Fibroblast of villous mesenchyme (primary cell): ENCODE data around the gene SERPINB5. TPM values are rescaled to one million over a fixed set of nuclear protein-coding genes. Genes with fewer than 3 reads are reported as not detected.

Experiments
- DNase-seq: peaks from one replicate; pipeline ENCODE4 v3.0.0-alpha.2; 2010; ENCODE audit warnings: low read depth
- H3K4me3 ChIP-seq: 2 replicates; pipeline ENCODE4 v1.5.1; 2011; ENCODE audit warnings: low read depth, mild to moderate bottlenecking, low read length
- total RNA-seq: library from RNA; depleted of rRNA; stranded (reverse); fragments of >200 nt; gene quantifications from 2 replicates; pipeline ENCODE4 v1.2.3, GENCODE V29; 2012
- TF ChIP-seq, protein P1 (sequence below): IDR thresholded peaks from 2 replicates; pipeline ENCODE4 v1.5.1; 2012; ENCODE audit warnings: low read depth, mild to moderate bottlenecking, low read length; ENCODE audit not compliant: insufficient read depth

Gene SERPINB5
- total RNA-seq, 1 donor: not detected

DNA sequence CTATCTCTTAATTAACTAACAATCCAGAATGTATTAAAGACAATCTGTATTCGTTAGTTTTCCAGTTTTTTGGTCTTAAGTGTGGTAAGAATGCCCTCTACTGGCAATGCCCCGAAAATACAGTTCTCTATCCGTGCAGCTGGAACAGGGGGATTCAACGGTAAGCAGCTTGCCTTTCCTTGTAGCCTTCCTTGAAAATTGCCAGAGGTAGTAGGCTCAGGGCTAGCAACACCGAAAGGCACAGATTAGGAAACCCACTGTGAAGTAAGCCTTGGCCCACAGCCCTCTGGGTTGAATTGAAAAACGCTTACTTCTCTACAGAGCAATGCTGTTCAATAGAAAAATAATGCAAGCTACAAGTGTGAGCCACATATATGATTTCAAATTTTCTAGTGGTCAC is 37.4 kb upstream of the SERPINB5 start:
- DNase-seq: peak; percentile 75

DNA sequence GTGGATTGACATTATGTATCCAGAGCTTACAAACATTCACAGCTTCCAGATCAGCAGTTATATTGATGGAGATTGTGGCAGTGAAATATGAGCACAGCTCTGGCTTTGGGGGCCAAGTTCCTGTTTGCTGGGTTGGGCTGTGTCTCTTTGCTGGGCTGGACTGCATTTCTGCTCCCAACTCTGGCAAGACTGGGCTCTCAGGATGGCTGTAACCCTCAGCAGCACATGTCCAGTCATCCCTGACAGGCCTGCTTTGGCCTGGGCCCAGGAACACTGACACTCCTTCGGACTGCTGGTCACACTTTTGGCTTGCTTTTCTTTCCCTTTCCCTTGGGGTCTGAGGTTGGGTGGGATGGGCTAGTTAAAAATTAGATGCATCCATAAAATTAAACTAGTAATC is 36.5 kb upstream of the SERPINB5 start:
- TF ChIP-seq, protein P1, sequence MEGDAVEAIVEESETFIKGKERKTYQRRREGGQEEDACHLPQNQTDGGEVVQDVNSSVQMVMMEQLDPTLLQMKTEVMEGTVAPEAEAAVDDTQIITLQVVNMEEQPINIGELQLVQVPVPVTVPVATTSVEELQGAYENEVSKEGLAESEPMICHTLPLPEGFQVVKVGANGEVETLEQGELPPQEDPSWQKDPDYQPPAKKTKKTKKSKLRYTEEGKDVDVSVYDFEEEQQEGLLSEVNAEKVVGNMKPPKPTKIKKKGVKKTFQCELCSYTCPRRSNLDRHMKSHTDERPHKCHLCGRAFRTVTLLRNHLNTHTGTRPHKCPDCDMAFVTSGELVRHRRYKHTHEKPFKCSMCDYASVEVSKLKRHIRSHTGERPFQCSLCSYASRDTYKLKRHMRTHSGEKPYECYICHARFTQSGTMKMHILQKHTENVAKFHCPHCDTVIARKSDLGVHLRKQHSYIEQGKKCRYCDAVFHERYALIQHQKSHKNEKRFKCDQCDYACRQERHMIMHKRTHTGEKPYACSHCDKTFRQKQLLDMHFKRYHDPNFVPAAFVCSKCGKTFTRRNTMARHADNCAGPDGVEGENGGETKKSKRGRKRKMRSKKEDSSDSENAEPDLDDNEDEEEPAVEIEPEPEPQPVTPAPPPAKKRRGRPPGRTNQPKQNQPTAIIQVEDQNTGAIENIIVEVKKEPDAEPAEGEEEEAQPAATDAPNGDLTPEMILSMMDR: no peak
- no peak overlapping the region for H3K4me3 ChIP-seq
- DNase-seq: no peak

More for the DNA sequence above, 37.4 kb upstream of the SERPINB5 start:
- H3K4me3 ChIP-seq: no peak overlapping the region
- TF ChIP-seq, protein P1: peak; percentile 86

DNA sequence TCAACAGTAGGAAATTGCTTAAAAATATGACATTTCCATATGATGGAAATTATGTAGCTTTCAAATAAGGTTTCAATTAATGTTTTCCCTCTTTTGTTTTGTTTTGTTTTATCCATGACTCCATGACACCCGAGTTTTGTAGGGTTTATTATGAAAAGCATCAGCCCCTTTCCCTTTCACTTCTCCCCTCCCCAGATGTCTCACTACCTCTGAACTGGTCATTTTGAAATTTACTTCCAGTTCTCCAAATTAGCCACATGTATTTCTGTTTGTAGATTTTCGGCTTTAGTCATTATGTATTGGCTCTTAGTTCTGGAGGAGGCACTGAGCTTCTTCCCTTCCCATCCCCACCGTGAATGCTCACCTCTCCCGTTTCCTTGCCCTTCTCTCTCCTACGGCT is 35.9 kb upstream of the SERPINB5 start:
- H3K4me3 ChIP-seq: no peak overlapping the region
- no peak for DNase-seq
- TF ChIP-seq, protein P1: no peak

DNA sequence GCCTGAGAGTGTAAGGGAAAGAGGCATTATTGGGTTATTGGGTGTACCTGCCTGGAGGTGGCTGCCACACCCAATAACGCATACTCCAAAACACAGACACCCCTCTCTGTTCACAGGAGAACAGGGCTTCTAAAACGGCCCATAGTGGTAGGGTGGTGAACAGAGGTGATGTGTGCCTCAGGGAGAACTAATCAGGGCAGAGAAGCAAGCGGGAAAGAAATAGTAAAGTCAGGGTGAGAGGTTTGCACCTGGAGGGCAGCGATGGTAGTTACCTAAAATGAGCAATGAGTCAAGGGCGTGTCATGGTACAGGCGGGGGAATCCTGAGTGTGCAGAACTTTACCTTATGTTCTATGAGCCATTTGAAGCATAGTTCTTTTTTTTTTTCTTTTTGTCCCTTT is 32.9 kb upstream of the SERPINB5 start:
- H3K4me3 ChIP-seq: no peak overlapping the region
- no peak for DNase-seq
- TF ChIP-seq, protein P1: no peak

DNA sequence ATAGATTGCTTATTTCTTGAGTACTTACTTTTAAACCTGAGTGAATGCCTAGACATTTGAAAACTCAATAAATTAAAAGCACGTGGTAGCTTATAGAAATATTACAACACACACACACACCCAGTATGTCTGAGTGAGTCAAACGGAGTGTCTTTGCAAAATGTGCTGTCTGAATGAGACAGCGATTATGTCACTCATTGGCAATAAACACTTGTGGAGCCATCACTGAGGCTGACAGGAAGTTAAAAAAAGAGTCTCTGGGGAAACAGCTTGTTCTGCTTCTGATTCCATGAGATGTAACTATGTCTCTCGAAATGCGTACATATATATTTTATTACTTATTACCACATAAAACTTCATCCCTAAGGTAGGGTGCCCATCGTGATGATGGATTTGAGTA is 32.2 kb upstream of the SERPINB5 start:
- no peak overlapping the region for H3K4me3 ChIP-seq
- DNase-seq: peak; percentile 63
- TF ChIP-seq, protein P1: no peak

DNA sequence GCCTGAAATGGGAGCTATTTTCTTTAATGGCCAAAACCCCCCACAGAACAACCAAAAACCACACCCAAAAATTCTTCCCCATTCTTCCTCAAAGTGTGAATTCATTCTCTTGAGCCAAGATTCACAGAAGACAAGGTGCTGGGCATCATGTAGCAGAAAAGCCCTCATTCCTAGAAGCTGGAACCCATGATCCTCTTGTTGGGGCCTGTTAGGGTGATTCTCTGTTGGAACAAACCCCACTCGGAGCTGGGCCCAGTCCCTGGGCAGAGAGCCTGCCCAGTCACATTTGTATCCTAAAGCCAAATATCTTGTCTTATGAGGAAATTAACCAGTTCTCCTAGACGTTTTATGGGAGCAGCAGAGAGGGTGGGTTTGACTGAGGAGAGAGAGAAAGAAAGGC is 31.7 kb upstream of the SERPINB5 start:
- DNase-seq: no peak
- H3K4me3 ChIP-seq: no peak overlapping the region
- TF ChIP-seq, protein P1: no peak

DNA sequence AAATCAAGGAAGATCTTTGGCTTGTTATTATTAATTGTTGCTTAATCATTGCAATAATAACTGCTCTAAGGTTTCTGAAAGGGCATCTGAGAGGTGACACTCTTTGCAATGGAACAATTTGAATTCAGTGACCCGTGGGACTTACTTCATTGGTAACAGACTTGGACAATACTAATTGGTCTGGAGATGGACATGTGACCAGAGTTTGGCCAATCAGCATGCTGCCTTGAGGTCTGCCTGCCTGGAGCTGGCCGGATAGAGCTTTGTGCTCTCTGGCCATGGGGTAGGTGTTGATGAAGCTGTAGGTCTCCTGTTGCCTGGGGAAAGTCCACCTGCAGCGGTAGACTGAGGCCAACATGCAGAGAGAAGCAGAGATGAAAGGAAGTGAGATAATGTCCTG is 30.5 kb upstream of the SERPINB5 start:
- no peak overlapping the region for H3K4me3 ChIP-seq
- no peak for DNase-seq
- TF ChIP-seq, protein P1: no peak
